Measurements from ENCODE around the gene ZDHHC11B.
"Not testable (repeated sequence)": the region's sequence is repeated elsewhere in the genome, so short reads cannot be mapped to it uniquely, and the experiment has no call there.

The ZDHHC11B gene

GRCh38 chr5:783881-784427, 575 bp downstream of the ZDHHC11B start:
- not testable (repeated sequence) for DNase-seq

GRCh38 chr5:783049-783802, 1.3 kb downstream of the ZDHHC11B start:
- not testable (repeated sequence) for DNase-seq

- not testable (repeated sequence) for DNase-seq
Measured at GRCh38 chr5:782356-782755, 2.2 kb downstream of the ZDHHC11B start.

GRCh38 chr5:780571-780970, 4.0 kb downstream of the ZDHHC11B start:
- DNase-seq, result not testable (repeated sequence)

- not testable (repeated sequence) for DNase-seq
Measured at GRCh38 chr5:778967-779366, 5.6 kb downstream of the ZDHHC11B start.

GRCh38 chr5:778421-778820, 6.1 kb downstream of the ZDHHC11B start:
- not testable (repeated sequence) for DNase-seq

GRCh38 chr5:777756-778161, 6.8 kb downstream of the ZDHHC11B start:
- DNase-seq, result no peak

- no peak for DNase-seq
Measured at GRCh38 chr5:776862-777711, 7.4 kb downstream of the ZDHHC11B start.

GRCh38 chr5:775961-776861, 8.3 kb downstream of the ZDHHC11B start:
- no peak for DNase-seq

GRCh38 chr5:775595-775960, 9.0 kb downstream of the ZDHHC11B start:
- not testable (repeated sequence) for DNase-seq

GRCh38 chr5:774854-775505, 9.5 kb downstream of the ZDHHC11B start:
- not testable (repeated sequence) for DNase-seq

- DNase-seq, result not testable (repeated sequence)
Measured at GRCh38 chr5:774304-774703, 10.2 kb downstream of the ZDHHC11B start.

- DNase-seq, result no peak
Measured at GRCh38 chr5:773517-774264, 10.8 kb downstream of the ZDHHC11B start.

- DNase-seq, result not testable (repeated sequence)
Measured at GRCh38 chr5:772931-773330, 11.6 kb downstream of the ZDHHC11B start.

GRCh38 chr5:772547-772890, 12.0 kb downstream of the ZDHHC11B start:
- DNase-seq, result not testable (repeated sequence)

GRCh38 chr5:771841-772546, 12.5 kb downstream of the ZDHHC11B start:
- DNase-seq, result not testable (repeated sequence)

- DNase-seq, result not testable (repeated sequence)
Measured at GRCh38 chr5:771087-771781, 13.3 kb downstream of the ZDHHC11B start.

- DNase-seq, result not testable (repeated sequence)
Measured at GRCh38 chr5:770585-770984, 13.9 kb downstream of the ZDHHC11B start.

GRCh38 chr5:769485-770145, 14.9 kb downstream of the ZDHHC11B start:
- not testable (repeated sequence) for DNase-seq
